Natural killer cell (primary cell): Measurements from ENCODE around the gene UQCC3. TPM values are rescaled to one million over a fixed set of nuclear protein-coding genes. Genes with fewer than 3 reads are reported as not detected.

Source experiments
- ATAC-seq, 3 donors: fragments of 150-1000 bp in 2 of 3; fragments of 200-7000 bp in 1 of 3; cut with Tn5 transposase; 1 replicate in 1 of 3; 2 replicates in 2 of 3; pipeline ENCODE4 v1.10.0; 2021; ENCODE audit warnings: mild to moderate bottlenecking in 2 of 3, moderate library complexity in 2 of 3
- DNase-seq, 2 donors: peaks; one replicate each; pipeline versions ENCODE4 v3.0.0 to v3.0.0-alpha.2; 2013 to 2021; ENCODE audit warnings: mixed read lengths in 1 of 2
- H3K27ac ChIP-seq: one replicate; pipeline ENCODE4 v1.5.1; 2013; ENCODE audit warnings: mild to moderate bottlenecking, low read length
- H3K27me3 ChIP-seq: one replicate; pipeline ENCODE4 v1.6.1; 2013; ENCODE audit warnings: low read length; ENCODE audit not compliant: control insufficient read depth, insufficient read depth
- H3K36me3 ChIP-seq: one replicate; pipeline ENCODE4 v1.6.1; 2013; ENCODE audit warnings: low read length; ENCODE audit not compliant: control insufficient read depth, insufficient read depth
- H3K4me1 ChIP-seq: one replicate; pipeline ENCODE4 v1.6.1; 2013; ENCODE audit warnings: low read length; ENCODE audit not compliant: control insufficient read depth, insufficient read depth
- H3K4me3 ChIP-seq: one replicate; pipeline ENCODE4 v1.5.1; 2013; ENCODE audit warnings: low read length
- H3K9me3 ChIP-seq: one replicate; pipeline ENCODE4 v1.6.1; 2013; ENCODE audit warnings: low read length; ENCODE audit not compliant: control insufficient read depth, insufficient read depth
- H3K27ac Mint-ChIP-seq, 2 donors: one replicate each; pipeline ENCODE4 v1.8.0; 2022; ENCODE audit warnings: mild to moderate bottlenecking in 2 of 2, mixed read lengths in 2 of 2, moderate library complexity in 1 of 2
- H3K27me3 Mint-ChIP-seq, 2 donors: one replicate each; pipeline ENCODE4 v1.8.0; 2022; ENCODE audit warnings: low read depth in 2 of 2, mixed read lengths in 2 of 2
- H3K36me3 Mint-ChIP-seq: one replicate; pipeline ENCODE4 v1.8.0; 2022; ENCODE audit warnings: mixed read lengths
- H3K4me1 Mint-ChIP-seq, 2 donors: one replicate each; pipeline ENCODE4 v1.8.0; 2022; ENCODE audit warnings: mixed read lengths in 2 of 2
- H3K4me3 Mint-ChIP-seq: one replicate; pipeline ENCODE4 v1.8.0; 2022; ENCODE audit warnings: mild to moderate bottlenecking, moderate library complexity, mixed read lengths
- H3K9me3 Mint-ChIP-seq, 2 donors: one replicate each; pipeline ENCODE4 v1.8.0; 2022; ENCODE audit warnings: mixed read lengths in 2 of 2
- CTCF ChIP-seq: fragments of 200-600 bp; IDR thresholded peaks from one replicate; pipeline ENCODE4 v1.8.0; 2022; ENCODE audit warnings: antibody characterized with exemption
- WGBS: methylation state at CpG from one replicate; pipeline ENCODE4 v1.1.7; 2013; ENCODE audit warnings: missing lambda C conversion rate; ENCODE audit not compliant: insufficient coverage; 5-methylcytosine and 5-hydroxymethylcytosine counted together
- intact Hi-C: fragments of 100-400 bp; cut with micrococcal nuclease; formaldehyde crosslinking; loops from one replicate; pipeline ENCODE4 v1.14.2; 2022
- total RNA-seq, 4 donors: library from RNA; stranded (reverse); fragments of 120-200 nt in 1 of 4; gene quantifications; one replicate each; pipeline versions ENCODE4 v1.2.3 to v1.2.4, GENCODE V29; 2013 to 2022

Gene UQCC3
- total RNA-seq, 3 donors from 2014 or later (not counting 1 experiment from before 2014, with no cell fraction given), result 3.9 to 5.2 (median 4.0) TPM

GRCh38 chr11:62645946-62646824 lies 25.3 kb upstream of the UQCC3 start, which contains the start of gene GANAB:
Gene GANAB, minus strand, starts transcription at chr11:62646613. Its CDS starts 14 bp downstream, at chr11:62646599.
- DNase-seq (peak; percentile 95 to 99), ATAC-seq (peak; percentile 97 to 99 (median 97))
- Mint-ChIP-seq H3K27me3 (no peaks in the 10 kb centered on the region), H3K4me1 (peaks cover 6 to 13% of the 10 kb centered on the region in 2 donors), H3K36me3 (no peaks in the 10 kb centered on the region), H3K4me3 (peak within 1 kb of the TSS; percentile 94), H3K9me3 (no peaks in the 10 kb centered on the region), H3K27ac (peak within 1 kb of the TSS; percentile 94 to 96)
- under 1% methylated on average over 73 of the region's 73 CpGs for WGBS
- Histone ChIP-seq H3K4me3 (peak within 1 kb of the TSS; percentile 94), H3K27me3 (no peaks in the 10 kb centered on the region), H3K4me1 (peaks cover 33% of the 10 kb centered on the region), H3K36me3 (peaks cover 36% of the 10 kb centered on the region), H3K27ac (peak within 1 kb of the TSS; percentile 95), H3K9me3 (no peaks in the 10 kb centered on the region)
- intact Hi-C loops, result loop anchor here (1.0 to 2.0 kb wide), 3 partner anchors 19 to 47 kb away; partner anchors contain the start of genes C11orf98 and CSKMT
- TF ChIP-seq CTCF, result no peak

GRCh38 chr11:62646825-62647608 lies 24.5 kb upstream of the UQCC3 start:
- H3K36me3 ChIP-seq, result peaks cover 36% of the 10 kb centered on the region

GRCh38 chr11:62647609-62648005 lies 23.9 kb upstream of the UQCC3 start:
- Histone ChIP-seq H3K27me3 (no peaks in the 10 kb centered on the region), H3K4me1 (peaks cover 37% of the 10 kb centered on the region), H3K27ac (no peak overlapping the region), H3K36me3 (peaks cover 36% of the 10 kb centered on the region), H3K9me3 (no peaks in the 10 kb centered on the region), H3K4me3 (no peak overlapping the region)
- H3K4me3 Mint-ChIP-seq, result no peak overlapping the region
- ATAC-seq (no peak), DNase-seq (peak in 1 of 2 donors; percentile 3)
- intact Hi-C loops, result loop anchor here (2.0 kb wide), 2 partner anchors 17 to 25 kb away; partner anchors contain the start of genes C11orf98 and CSKMT
- no peaks in the 10 kb centered on the region for H3K36me3 Mint-ChIP-seq
- H3K9me3 Mint-ChIP-seq, result no peaks in the 10 kb centered on the region
- H3K27ac Mint-ChIP-seq, result no peak overlapping the region
- H3K4me1 Mint-ChIP-seq, result peaks cover 15 to 19% of the 10 kb centered on the region in 2 donors
- 92% methylated on average over 6 of the region's 6 CpGs for WGBS
- TF ChIP-seq CTCF, result no peak
- H3K27me3 Mint-ChIP-seq, result no peaks in the 10 kb centered on the region

More at GRCh38 chr11:62646825-62647608, 24.5 kb upstream of the UQCC3 start:
- Mint-ChIP-seq H3K4me3 (peak overlapping the region; percentile 94), H3K9me3 (no peaks in the 10 kb centered on the region), H3K36me3 (no peaks in the 10 kb centered on the region), H3K27me3 (no peaks in the 10 kb centered on the region), H3K27ac (peak overlapping the region; percentile 94 to 96), H3K4me1 (peaks cover 10 to 13% of the 10 kb centered on the region in 2 donors)
- intact Hi-C loops, result loop anchor here (1.0 to 2.0 kb wide), 3 partner anchors 18 to 48 kb away; partner anchors contain the start of genes C11orf98 and CSKMT
- Histone ChIP-seq H3K9me3 (no peaks in the 10 kb centered on the region), H3K27me3 (no peaks in the 10 kb centered on the region), H3K27ac (peak overlapping the region; percentile 50), H3K4me1 (peaks cover 33% of the 10 kb centered on the region), H3K4me3 (no peak overlapping the region)
- 80% methylated on average over 32 of the region's 32 CpGs for WGBS
- TF ChIP-seq CTCF, result no peak
- DNase-seq (no peak), ATAC-seq (no peak)
